ENCODE measurements around the gene SPRY4. TPM values are rescaled to one million over a fixed set of nuclear protein-coding genes. Genes with fewer than 3 reads are reported as not detected.

Gene SPRY4
- total and polyA plus RNA-seq, 2 of the 8 experiments (the other 6 are each of a cell fraction or from before 2014, with no cell fraction given), result 59.1 to 113 TPM

DNA sequence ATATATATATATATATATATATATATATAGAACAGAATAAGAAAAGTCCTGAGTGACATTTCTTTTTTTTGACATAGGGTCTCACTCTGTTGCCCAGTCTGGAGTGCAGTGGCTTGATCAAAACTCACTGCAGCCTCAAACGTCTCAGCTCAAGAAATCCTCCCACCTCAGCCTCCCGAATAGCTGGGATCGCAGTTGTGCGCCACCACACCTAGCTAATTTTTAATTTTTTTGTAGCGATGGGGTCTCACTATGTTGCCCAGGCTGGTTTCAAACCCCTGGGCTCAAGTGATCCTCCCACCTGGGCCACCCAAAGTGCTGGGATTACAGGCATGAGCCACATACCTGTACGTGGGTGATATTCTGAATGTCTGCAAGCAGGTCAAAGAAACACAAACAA, 48.3 kb downstream of the SPRY4 start:
- H3K4me2 ChIP-seq (ENCODE audit: insufficient read depth in 1 of 2, low read depth in 2 of 2, low read length in 2 of 2), result no peak overlapping the region
- H3K18ac ChIP-seq (ENCODE audit: extremely low read depth, low read length), result no peak overlapping the region
- no peak overlapping the region for H4K5ac ChIP-seq (ENCODE audit: insufficient read length, low read depth, low read length)
- H2AK5ac ChIP-seq (ENCODE audit: low read depth, low read length), result no peak overlapping the region
- H2BK20ac ChIP-seq (ENCODE audit: low read length), result no peak overlapping the region
- H3K27me3 ChIP-seq (replicated peaks in 1 of 4; ENCODE audit: control insufficient read depth in 3 of 4, extremely low read depth in 1 of 4, insufficient read depth in 3 of 4, low read length in 3 of 4), result no peaks in the 10 kb centered on the region
- ChIA-PET POLR2A (ENCODE audit: partially characterized antibody) (no interaction called here), CTCF (ENCODE audit: partially characterized antibody) (interaction anchor here (0.9 to 1.2 kb wide), 4 partner anchors 11 to 273 kb away, joined by 3 to 5 read pairs (median 4); no protein-coding TSS in a partner anchor)
- DNase-seq (ENCODE audit: low read depth in 1 of 2, low spot score in 2 of 2), result no peak
- no peak overlapping the region for H4K8ac ChIP-seq (ENCODE audit: extremely low read depth, insufficient read depth, low read length)
- H3K9ac ChIP-seq (replicated peaks in 1 of 4; ENCODE audit: extremely low read depth in 1 of 4, low read depth in 3 of 4, low read length in 3 of 4), result no peak overlapping the region
- H3K79me1 ChIP-seq (ENCODE audit: low read depth, low read length), result no peaks in the 10 kb centered on the region
- H3K4me1 ChIP-seq (replicated peaks in 1 of 4; ENCODE audit: control insufficient read depth in 3 of 4, insufficient read depth in 4 of 4, low read length in 3 of 4), result peaks cover 5 to 18% (median 9%) of the 10 kb centered on the region in 4 experiments
- no peak overlapping the region for H3K4ac ChIP-seq (replicated peaks; ENCODE audit: insufficient read length, low read depth, low read length)
- no peaks in the 10 kb centered on the region for H3K23me2 ChIP-seq (ENCODE audit: low read depth, low read length)
- no peak overlapping the region for H4K91ac ChIP-seq (replicated peaks; ENCODE audit: insufficient read length, low read length)
- H3K79me2 ChIP-seq (ENCODE audit: control insufficient read depth in 1 of 2, insufficient read depth in 2 of 2, low read length in 2 of 2), result no peaks in the 10 kb centered on the region
- no peak overlapping the region for H3K23ac ChIP-seq (ENCODE audit: insufficient read length)
- H3K27ac ChIP-seq (ENCODE audit: low read depth, low read length), result no peak overlapping the region
- H3K14ac ChIP-seq (ENCODE audit: insufficient read length), result no peak overlapping the region
- H2BK12ac ChIP-seq (ENCODE audit: low read depth, low read length), result no peak overlapping the region
- no peaks in the 10 kb centered on the region for H3K36me3 ChIP-seq (ENCODE audit: control insufficient read depth in 2 of 4, insufficient read depth in 4 of 4, low read length in 3 of 4)
- no peaks in the 10 kb centered on the region for H4K20me1 ChIP-seq (replicated peaks in 1 of 2; ENCODE audit: control insufficient read depth in 1 of 2, insufficient read depth in 2 of 2, low read length in 2 of 2)
- TF ChIP-seq KDM4A (IDR thresholded peaks at IDR 0.05; ENCODE audit: low read depth, low read length, severe bottlenecking), result no peak
- TF ChIP-seq KDM1A (IDR thresholded peaks at IDR 0.05; ENCODE audit: borderline replicate concordance, low read length), result 0 out of 2 replicates have a peak, but pooled peaks have one; percentile 35
- no peak overlapping the region for H2BK120ac ChIP-seq (replicated peaks; ENCODE audit: low read depth, low read length)
- H3K56ac ChIP-seq (replicated peaks; ENCODE audit: insufficient read length, low read depth, low read length), result no peak overlapping the region
- WGBS, 2 experiments (ENCODE audit: extremely low coverage in 1 of 2, insufficient coverage in 1 of 2, insufficient read length in 1 of 2, insufficient replicate concordance in 2 of 2, low coverage in 1 of 2, low lambda C conversion rate in 2 of 2, missing lambda C conversion rate in 1 of 2), result 79% methylated on average over 6 of the region's 6 CpGs; no CpG with 5 or more reads in 1 of the 2 experiments
- H2AFZ ChIP-seq (ENCODE audit: low read length), result no peak overlapping the region
- H2BK5ac ChIP-seq (ENCODE audit: low read depth, low read length), result no peak overlapping the region
- FAIRE-seq, result no peak
- no peaks in the 10 kb centered on the region for H3K9me3 ChIP-seq (ENCODE audit: insufficient read depth in 2 of 2, low read depth in 1 of 2, low read length in 1 of 2)
- no peak overlapping the region for H2BK15ac ChIP-seq (ENCODE audit: low read length)
- H3K4me3 ChIP-seq (ENCODE audit: extremely low read depth in 1 of 4, insufficient read depth in 2 of 4, low read depth in 3 of 4, low read length in 4 of 4), result no peak overlapping the region

All from H1 (cell line).